ENCODE data around the gene PCBP3.
"Not testable (repeated sequence)": the region's sequence is repeated elsewhere in the genome, so short reads cannot be mapped to it uniquely, and the experiment has no call there.

The PCBP3 gene

DNA sequence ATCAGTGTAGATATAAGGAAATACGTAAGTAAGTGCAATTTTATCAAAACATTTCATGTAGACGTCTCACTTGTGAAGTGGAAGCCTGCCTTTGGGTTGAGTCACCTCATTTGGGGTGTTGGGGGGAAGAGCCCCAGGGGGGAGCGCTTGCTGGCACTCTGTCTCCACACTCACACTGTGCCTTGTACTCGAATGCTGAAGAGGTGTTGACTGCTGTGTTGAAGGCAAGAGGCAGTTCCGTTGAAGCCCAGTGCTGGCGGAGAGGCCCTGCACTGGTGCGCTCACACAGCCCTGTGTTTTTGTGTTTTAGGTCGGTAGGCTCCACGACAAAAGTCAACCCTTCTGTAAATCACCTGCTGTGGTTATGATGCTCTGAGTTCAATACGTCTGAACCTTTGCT is 206.1 kb downstream of the PCBP3 start:
- no peak for DNase-seq

DNA sequence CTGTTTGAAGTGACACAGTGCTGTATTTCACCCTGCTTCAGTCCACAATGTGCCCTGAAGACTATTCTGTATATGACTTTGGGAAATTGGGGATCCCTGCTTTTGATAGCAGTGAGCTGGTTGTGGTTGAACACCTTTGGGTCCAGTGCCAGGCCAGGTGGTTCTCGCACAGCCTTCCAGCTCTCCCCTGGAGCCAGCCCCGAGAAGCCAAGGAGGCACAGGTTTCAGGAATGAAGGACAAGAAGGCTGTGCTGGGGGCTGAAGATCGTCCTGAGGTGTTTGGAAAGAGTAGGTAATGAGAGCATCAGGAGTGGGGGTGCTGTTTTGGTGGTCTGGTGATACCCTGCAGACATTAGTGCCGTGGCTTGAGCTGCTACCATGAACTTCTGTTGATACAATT is 206.7 kb downstream of the PCBP3 start:
- DNase-seq, result no peak

DNA sequence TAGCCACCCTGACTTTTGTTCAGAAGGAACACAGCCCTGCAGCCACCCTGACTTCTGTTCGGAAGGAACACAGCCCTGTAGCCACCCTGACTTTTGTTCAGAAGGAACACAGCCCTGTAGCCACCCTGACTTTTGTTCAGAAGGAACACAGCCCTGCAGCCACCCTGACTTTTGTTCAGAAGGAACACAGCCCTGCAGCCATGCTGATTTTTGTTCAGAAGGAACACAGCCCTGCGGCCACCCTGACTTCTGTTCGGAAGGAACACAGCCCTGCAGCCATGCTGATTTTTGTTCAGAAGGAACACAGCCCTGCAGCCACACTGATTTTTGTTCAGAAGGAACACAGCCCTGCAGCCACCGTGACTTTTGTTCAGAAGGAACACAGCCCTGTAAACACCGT is 208.9 kb downstream of the PCBP3 start:
- DNase-seq, result not testable (repeated sequence)

DNA sequence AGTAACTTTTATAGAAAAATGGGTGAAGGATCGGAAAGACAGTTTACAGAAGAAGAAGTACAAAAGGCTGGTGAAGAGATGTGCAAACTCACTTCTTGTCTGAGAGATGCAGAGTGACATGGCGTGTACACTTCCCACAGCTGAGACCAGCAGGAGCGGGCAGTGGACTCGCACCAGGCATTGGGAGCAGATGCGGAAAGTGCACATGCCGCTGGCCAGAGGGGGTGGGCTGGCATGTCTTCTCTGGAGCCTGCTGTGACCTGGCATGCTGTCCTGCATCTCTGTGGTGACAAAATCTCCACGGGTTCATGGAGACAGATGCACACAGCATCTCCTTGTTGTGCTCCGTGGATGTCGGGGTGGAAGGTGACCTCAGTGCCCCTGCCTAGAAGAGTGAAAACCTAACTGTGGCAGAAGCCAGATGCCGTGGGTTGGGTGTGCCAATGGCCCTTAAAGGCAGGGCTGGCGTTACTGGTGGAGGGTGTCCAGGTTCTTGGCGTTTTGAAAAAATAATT is 209.4 kb downstream of the PCBP3 start:
- DNase-seq, result no peak

DNA sequence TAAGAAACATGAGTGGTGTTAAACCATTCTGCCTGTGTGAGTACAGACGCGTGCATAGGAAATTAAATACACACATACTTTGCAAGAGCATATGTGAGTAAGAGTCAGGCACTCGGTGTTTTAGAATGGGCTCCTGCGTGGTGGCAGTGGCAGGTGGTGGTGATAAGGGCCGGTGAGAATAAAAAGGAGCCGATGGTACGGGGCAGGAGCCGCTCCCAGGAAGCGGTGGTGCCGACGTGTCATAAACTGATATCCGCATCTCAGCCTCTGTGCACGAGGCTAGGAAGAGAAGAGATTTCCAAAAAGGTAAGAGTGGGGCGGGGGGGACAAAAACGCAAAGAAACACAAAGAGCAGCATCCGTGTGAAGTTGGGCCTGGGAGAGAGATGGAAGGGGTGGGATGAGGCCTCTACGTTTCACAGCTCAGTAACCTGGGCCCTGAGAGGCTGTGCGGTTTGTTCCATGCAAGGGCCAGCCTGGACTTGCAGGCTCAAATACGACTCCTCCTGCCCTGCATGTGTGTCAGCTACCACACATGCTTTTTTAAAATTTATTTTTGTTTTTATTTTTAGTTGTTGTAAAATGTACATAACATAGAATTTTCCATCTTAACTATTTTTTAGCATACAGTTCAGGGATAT is 210.3 kb downstream of the PCBP3 start:
- DNase-seq, result no peak

DNA sequence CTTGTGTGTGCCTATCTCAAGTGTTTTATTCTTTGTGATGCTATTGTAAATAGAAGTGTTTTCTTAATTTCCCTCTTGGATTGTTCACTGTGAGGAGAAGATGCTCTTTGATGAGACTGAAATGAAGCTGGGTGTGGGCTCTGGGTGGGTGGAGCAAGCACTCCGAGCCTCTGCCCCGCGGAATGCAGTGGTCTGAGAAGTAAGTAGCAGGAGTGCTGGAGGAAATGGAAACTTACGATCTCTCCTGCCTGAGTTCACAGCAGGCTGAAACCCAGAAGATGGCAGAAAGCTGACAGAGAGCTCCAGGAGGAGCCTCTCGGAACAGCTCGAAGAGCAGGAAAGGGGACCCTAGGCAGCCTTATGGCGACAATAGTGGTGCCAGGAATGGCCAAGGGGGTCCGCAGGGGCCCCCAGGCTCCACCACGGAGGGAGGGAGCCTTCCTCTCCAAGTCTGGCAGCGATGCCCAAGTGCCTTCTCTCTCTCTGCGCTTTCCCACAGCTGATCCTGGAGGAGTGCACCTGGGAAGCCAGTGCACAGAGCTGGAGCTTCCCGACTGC is 211.2 kb downstream of the PCBP3 start:
- no peak for DNase-seq

DNA sequence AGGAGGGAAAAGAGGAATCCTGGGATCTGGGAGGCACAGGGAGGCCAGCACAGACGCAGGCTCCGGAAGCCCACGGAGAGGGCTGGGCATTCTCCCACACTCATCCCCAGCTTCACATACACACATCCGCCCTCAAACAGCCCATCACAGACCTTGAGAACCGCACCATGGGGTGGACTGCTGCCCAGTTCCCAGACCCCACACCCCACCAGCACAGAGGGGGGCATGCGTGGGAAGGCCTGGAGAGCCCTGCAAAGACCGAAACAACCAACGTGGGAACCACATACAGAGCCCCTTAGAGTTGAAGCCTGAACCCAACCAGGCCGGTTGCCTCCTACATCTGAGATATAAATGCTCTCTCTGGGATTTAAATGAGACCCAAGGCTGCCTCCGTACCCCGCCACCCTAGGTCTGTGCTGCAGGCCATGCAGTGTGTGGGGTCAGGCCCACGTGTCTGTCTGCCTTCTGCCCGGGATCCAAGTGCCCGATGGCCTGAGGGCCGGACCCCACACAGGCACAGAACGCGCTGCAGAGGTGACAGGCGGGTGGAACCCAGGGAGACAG is 211.8 kb downstream of the PCBP3 start:
- DNase-seq, result no peak

DNA sequence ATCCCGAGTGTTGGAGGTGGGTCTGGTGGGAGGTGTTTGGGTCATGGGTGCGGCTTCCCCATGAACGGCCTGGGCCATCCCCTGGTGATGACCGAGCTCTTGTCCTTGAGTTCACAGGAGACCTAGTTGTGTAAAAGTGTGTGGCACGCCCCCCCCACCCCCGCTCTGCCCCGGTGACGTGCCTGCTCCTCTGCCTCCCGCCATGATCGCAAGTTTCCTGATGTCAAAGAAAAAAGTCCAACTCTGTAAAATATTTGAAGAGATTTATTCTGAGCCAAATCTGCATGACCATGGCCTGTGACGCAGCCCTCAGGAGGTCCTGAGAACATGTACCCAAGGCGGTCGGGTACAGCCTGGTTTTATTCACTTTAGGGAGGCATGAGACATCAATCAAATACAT is 212.9 kb downstream of the PCBP3 start:
- no peak for DNase-seq

DNA sequence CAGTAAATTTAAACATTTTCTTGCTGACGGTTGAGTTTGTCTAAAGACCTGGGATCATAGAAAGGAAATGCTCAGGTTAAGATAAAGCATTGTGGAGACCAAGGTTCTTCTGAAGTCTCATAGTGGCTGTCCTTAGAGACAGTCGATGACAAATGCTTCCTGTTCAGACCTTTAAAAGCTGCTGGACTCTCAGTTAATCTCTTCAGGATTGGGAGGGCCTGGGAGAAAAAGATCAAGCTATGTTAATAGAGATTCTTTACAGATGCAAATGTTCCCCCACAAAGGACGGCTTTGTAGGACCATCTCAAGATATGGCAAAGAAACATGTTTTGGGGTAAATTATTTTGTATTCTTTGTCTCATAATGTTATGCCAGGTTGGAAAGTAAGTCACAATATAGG is 213.4 kb downstream of the PCBP3 start:
- no peak for DNase-seq

DNA sequence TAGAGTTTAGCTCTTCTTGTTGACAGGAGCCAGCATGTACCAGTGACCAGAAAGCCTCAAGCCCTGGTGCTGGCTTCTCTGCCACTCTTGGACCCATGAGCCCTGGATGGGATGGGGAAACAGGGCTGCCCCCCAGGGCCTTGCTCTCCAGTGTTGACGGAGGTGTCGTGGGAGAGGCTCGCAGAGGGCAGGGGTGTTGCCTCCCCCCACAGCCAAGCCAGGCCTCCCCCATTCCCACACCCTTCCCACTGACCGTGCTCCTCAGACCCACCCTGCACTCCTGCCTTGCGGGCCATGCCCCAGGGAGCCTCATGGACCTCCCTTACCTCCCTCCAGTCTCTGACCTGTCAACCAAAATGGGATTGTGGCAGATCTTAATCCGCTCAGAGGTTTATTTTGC is 214.2 kb downstream of the PCBP3 start:
- DNase-seq, result no peak

DNA sequence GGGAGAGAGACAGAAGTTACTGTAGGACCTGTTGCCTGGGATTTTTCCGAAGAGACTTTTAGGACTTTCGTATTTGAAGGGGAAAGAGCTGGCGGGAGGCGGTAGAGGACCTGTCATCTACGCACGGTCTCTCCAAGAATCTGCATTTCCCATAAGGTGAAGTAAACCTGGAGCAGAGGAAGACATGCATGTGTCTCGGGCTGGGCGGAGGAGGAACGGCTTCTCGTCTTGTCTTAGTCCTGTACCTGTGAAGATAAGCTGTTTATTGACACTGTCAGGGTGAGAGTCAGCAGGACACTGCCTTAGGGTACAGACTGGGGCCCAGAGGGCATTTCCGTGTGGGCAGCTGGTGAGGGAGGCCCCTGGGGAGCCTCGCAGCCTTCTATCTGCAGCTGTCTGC is 214.7 kb downstream of the PCBP3 start:
- DNase-seq, result no peak

DNA sequence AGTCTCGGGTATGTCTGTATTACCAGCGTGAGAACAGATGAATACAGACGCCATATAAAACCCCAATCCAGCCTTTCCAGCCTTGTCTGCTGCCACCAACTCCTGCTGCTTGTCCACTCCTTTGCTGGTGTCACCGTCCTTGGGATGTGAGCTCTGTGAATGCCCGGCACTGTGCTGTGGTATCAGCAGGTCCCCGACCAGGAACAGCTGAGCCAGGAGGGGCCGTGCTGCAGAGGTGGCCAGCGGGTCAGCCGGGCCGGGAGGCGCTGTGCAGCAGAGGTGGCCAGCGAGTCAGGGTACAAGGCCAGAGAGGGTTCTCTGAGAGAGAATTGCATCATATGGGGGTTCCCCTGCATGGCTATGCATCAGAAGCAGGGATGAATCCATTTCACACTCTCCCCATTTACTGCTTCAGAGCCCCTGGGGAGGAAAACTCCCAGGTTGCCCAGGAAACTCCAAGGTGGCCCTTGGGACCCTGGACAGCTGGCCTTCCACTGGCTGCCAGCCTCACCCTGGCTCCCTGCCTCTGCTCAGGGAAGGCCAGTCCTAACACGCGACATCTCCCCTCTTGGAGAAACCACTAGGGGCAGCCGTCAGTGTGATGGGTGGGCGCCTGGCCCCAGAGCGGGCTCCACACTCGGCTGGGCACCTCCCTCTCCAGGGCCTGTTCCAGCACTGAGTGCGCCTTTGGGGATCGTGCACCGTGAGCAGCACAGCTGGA is 215.7 kb downstream of the PCBP3 start:
- no peak for DNase-seq

DNA sequence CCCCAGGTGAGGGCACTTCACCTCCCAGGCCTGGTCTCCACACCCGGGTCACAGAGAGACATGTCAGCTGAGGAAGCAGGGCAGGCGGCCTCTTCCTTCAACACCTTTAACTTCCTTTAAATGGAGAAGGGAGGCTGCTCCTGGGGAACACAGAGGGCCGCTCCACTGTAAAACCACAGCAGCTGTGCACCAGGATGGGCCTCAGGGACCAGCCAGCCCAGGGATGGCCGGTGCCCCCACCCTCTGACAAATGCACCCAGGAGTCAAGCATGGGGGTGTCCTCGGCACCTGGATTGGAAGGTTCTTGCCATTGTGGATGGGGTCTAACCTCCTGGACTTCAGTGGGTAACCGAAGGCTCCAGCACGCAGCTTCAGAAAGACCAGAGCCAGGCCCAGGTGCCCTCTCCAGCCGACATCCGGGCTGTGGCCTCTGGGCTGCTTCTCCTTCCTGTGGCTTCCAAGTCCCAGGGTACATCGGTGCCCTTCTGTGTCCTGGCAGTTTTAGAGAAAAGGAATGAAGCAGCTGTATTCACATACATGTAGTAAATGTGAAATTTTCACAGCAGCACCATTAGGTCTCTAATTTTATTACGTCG is 216.3 kb downstream of the PCBP3 start:
- no peak for DNase-seq

DNA sequence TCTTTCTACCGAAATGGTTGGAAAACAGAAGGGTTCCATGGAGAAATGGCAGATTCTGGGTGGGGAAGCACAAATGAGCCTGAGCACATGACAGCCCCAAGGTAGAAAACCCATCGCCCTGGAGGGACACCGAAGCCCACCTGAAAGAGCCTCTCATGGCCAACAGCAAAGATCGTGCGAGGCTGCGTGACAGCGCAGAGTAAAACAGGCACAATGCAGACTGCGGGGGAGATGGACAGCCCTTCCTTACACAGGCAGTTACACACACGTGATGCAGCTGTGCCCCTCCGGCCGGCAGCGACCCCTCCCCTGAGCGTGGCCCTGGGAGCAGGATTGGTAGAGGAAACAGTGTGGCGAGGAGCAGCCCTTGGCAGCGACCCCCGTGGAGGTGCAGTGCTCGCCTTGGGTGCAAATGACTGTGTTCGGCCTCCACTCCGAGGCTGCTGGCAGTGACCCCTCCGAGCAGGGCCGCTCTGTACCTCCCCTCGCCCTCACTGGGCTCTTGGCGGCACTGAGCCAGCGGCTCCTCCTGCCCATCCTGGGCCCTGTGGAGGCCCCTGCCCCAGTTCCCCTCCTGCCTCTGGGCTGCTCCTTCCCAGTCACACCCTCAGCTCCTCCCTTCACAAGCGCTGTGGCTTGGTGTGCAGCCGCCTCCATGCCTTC is 217.1 kb downstream of the PCBP3 start:
- DNase-seq, result no peak

DNA sequence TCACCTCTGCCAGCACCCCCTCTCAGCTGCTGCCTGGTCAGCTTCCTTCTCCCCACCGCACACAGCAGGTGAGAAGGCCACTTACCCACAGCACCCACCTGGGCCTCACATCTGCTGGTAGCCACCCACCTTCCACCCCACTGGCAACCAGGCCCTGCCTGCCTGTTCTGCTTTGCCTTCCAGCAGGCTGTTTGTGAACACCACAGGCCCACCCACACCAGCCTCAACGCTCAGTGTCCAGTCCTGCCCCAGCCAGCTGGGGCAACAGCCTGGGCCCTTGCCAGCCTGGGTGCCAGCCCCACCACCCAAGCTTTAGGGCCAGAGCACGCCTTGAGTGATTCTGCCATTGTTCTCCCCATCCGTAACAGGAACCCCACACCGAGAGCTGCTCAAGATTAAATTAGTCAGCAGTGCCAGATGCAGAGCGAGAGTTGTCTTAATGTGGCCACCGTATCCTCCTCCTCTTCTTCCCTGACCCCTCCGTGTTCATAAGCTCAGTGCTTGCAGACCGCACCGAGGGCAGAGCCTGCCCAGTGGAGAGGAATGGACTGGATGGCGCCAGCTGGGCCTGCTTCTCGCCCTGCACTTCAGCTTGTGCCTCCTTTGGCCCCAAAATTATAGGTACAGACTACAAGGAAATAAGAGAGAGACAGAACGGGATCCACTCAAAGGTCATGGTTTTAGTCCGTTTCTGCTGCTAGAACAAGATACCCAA is 217.8 kb downstream of the PCBP3 start:
- no peak for DNase-seq

DNA sequence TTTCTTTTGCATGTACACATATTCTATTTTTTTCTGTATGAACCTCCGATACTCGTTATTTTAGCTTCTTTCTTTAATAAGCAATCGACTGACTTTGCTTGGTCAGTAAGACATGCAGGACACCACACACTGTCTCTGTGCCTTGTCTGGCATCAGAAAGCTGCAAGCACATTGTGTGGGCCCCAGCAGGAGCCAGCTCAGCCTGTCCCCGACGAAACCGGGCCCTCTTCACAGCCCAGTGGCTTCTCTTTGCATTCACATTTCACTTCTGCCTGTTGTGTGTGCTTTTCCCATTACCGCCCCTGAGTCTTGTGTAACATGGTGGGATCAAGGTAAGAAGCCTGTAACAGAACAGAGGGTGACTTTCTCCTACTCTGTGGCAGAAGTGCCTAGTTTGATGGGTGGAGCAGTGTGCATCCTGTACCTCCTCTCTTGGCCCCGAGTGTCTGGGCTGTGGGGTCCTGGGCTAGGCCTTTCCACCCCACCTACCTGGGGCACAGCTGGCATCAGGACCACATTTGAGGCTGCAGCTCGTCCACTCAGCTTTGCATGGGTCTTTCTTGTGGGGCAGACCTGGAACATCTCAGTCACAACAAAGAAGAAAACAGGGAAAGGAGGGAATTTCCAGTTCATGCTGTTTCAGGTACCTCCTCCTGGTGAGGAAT is 219.2 kb downstream of the PCBP3 start:
- DNase-seq, result no peak

DNA sequence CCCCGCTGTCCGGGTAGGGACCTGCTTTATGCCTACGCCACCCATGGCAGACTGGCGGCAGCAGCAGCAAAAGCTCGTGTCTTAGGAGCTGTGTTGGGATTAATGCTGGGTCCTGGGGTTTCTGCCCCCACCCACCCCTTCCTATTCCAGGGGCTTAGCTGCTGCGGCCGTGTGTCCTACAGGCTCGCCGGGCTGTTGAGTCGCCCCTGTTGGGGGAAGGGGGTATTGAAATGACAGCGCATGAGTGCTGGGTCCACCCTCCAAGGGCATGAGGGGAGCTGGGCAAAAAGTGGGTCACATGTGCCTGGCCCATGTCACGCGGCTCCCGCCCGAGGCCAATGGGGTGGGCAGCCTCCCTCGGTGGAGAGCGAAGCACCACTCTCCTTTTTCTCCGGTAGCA is 219.7 kb downstream of the PCBP3 start:
- DNase-seq, result no peak

DNA sequence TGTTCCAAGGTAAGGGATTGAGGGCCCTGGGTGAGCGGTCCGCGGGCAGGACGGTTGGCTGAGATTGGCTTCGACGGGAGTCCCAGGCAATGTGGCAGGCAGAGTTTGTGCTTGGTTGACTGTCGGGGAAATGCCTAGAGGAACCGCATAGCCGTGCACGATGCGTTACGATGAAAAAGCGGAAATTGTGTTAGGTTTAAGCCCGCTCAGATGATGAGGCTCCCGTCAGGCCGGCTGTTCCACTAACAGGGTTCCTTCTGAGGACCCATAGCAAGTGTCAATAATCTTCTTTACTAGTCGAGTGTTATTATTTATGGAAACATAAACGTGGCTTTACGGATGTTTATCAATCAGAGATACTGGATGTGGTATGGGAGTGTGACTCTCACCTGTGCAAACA is 220.2 kb downstream of the PCBP3 start:
- no peak for DNase-seq

DNA sequence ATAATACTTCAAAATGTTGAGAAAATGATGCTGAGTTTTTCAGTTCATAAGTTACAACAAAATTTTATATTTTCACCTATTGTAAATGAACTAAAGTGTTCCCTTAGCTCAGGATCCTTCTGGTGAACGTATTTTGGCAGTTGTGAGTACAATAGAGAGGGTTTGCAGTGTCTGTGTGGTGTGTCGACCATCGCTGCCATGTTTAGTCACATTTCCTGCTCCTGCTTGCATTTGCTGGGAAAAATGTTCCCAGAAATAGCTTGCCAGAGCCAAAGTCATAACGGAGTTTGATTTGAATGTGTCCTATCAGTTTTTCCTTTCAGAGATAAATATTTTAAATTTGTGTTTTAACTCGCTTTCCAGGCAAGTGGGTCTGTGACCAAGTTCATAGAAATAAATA is 220.9 kb downstream of the PCBP3 start:
- DNase-seq, result no peak

DNA sequence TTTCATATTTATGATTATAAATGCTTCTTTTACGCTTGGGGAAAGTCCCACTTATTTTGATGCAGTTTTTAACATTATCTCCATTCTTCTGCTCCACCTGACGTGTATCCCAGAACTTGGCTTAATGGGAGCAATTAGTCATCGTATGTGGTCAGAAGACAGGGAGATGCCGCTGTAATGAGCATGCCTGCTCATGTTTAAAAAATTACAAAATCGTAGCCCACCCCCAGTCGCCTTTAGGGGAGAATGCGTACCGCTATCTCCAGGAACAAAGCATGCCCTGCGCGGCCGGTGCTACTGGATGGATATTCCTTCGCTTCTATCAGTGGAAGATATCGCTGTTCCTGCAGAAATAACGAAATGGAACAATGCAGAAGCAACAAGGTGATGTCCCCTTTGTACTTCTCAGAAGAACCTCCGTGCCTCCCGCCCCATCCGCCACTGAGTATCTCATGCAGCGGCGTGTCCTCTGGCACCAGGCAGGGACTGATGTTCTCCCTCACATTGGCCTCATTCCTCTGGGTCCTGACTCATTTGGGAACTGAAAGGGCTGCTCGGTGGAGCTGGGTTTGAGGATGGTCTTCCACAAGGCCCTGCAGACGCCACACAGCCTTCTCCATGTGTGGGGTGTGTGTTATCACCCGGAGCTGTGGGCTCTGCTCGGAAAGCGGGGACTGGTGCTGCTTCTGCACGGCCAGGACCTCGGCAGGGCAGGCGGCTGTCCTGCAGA is 221.7 kb downstream of the PCBP3 start:
- DNase-seq, result peak; percentile 50

DNA sequence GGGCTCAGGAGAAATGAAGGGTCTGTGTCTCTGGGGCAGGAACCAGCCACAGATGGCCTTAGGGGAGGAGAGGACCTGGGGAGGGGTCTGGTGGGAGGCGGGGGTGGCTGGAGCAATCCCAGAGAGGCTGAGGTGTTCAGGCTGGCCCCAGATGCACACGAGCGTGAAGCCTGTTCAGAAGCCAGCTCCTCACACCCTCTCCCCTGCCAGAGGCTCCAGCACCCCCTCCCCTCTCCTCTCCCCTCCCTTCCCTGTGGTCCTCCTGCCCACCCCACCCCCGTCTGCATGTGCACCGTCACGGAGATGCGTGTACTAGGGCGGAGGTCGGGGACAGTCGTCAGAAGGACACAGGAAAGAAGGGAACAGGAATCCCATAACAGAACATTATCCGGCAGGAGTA is 223.0 kb downstream of the PCBP3 start:
- no peak for DNase-seq
